Pancreas (tissue), 10 donors: ENCODE data around the gene TNS3. TPM values are rescaled to one million over a fixed set of nuclear protein-coding genes. Genes with fewer than 3 reads are reported as not detected.
A peak's percentile ranks its signal among the peaks of the same experiment; 100 is the strongest.

Experiments used
- ATAC-seq, 4 donors: fragments of 200-7000 bp; cut with Tn5 transposase; one replicate each; pipeline versions ENCODE4 v1.8.0 to v1.9.1; 2020; ENCODE audit warnings: mild to moderate bottlenecking in 4 of 4, moderate library complexity in 4 of 4
- DNase-seq, 6 donors: peaks; one replicate each; pipeline ENCODE4 v3.0.0-alpha.2; 2020
- FAIRE-seq: peaks from 2 replicates; lab custom pipeline; 2012; peaks lifted over from hg19 to GRCh38; lab: Jason Lieb, UNC
- H3K27ac ChIP-seq, 4 donors: fragments of 200-600 bp; sonication (generic); 1 replicate in 3 of 4; 2 replicates in 1 of 4; pipeline versions ENCODE4 v1.5.0 to v1.8.0; 2020
- H3K27me3 ChIP-seq, 4 donors: fragments of 200-600 bp; one replicate each; pipeline ENCODE4 v1.8.0; 2021
- H3K36me3 ChIP-seq, 3 donors: fragments of 200-600 bp; sonication (generic) in 1 of 3; one replicate each; pipeline versions ENCODE4 v1.5.0 to v1.8.0; 2020 to 2021
- H3K4me1 ChIP-seq, 3 donors: fragments of 200-600 bp; one replicate each; pipeline ENCODE4 v1.8.0; 2021
- H3K4me3 ChIP-seq, 4 donors: fragments of 200-600 bp; sonication (generic) in 2 of 4; one replicate each; pipeline versions ENCODE4 v1.5.0 to v1.8.0; 2020 to 2021
- H3K9me3 ChIP-seq, 4 donors: fragments of 200-600 bp; one replicate each; pipeline ENCODE4 v1.8.0; 2021
- WGBS, 2 donors: extraction: QIAGEN DNeasy Blood & Tissue Kit; methylation state at CpG; one replicate each; pipeline ENCODE4 v1.1.7; 2013; 5-methylcytosine and 5-hydroxymethylcytosine counted together
- intact Hi-C, 3 donors: fragments of 100-400 bp; cut with DNase I; formaldehyde crosslinking; loops; one replicate each; pipeline versions ENCODE4 v1.11.1 to v1.14.2; 2022
- polyA plus RNA-seq, 2 donors: library from polyadenylated mRNA; stranded (reverse); fragments of 200-250 nt; gene quantifications; one replicate each; pipeline ENCODE4 v1.2.3, GENCODE V29; 2013
- total RNA-seq, 6 donors: library from RNA; stranded (reverse); fragmentation: NEBNext Ultra II Directional in 4 of 6; extraction: Animal tissue kit (Norgen Biotek cat#: 25700) in 4 of 6; gene quantifications; one replicate each; pipeline versions ENCODE4 v1.2.1 to v1.2.4, GENCODE V29; 2021 to 2023
- TF ChIP-seq, protein P1 (sequence below), 4 donors: fragments of 200-600 bp; sonication (generic) in 3 of 4; IDR thresholded peaks; one replicate each; pipeline versions ENCODE4 v1.5.0 to v1.8.0; 2021; ENCODE audit warnings: antibody characterized with exemption in 4 of 4
- donor health status: healthy with polysubstance abuse.
- donor health status: DM: no; HTN: no; CAD: no; lungs with moderate emphysema.
- donor health status: DM: no; HTN: no; CAD: no.
- donor health status: control.
- donor health status: control.
- donor health status: Bipolar disorder and iron deficiency.
- donor health status: DM: yes; HTN: yes; CAD: no.
- donor health status: DM: no; HTN: no; CAD: no.
- donor health status: DM: no; HTN: no; CAD: no.
- donor health status: DM: yes; HTN: yes; CAD: no.

Gene TNS3
- 100 to 1,000 TPM in 2 of 6 donors, 10 to 100 TPM in 4; 84.0 to 125 (median 97.5) TPM for total RNA-seq
- polyA plus RNA-seq, result 10 to 100 TPM; 28.0 to 37.5 TPM

DNA sequence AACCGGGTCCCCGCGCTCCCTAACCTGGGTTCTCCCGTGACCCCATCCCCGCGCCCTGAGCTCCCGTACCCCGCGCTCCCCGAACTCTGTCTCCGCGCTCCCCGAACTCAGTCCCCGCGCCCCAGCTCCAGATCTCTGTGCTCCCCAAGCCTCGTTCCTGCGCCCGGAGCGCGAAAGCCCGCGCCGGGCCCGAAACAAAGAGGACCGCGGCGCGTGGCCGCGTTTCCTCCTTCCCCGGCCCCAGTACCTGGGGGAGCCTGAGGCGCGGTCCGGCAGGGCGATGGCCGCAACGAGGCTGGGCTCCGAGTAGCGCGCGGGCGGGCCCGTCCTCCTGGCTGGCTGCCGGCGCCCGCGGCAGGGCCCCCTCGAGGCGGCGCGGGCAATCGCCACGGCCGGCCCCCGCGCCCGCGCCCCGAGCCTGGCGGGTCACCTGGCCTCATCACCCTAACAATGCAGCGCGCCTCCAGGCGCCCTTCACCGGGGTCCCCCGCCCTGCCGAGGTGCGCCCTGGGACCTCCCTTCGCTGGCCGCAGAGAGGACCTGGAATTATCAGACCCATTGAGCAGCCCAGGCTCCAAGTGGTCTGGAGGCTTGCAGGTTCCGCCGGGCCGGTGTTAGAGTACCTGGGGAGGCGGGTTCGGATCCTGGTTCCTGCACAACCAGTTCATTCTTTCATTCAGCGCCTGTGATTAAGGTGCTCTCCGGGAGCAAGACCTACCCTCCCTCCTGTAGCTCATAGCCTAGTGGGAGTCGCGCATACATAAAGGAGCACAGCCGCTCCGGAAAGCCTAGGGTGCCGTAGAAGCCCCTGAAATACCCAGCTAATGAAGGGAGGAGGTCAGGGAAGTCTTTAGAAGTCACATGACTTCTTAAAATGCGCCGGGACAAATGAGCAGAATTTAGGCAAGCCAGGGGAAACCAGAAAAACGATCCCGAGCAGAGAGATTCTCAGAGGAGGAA lies at the start of gene TNS3:
Gene TNS3, minus strand, starts transcription at position 308 of the 960 bp plus-strand sequence. CDS start 142,475 bp downstream, outside the sequence.
- no peaks in the 10 kb centered on the region for H3K36me3 ChIP-seq
- ATAC-seq (peak; percentile 60 to 80 (median 76)), FAIRE-seq (no peak), DNase-seq (peak; percentile 47 to 84 (median 65))
- no peaks in the 10 kb centered on the region for H3K27me3 ChIP-seq
- TF ChIP-seq, protein P1, sequence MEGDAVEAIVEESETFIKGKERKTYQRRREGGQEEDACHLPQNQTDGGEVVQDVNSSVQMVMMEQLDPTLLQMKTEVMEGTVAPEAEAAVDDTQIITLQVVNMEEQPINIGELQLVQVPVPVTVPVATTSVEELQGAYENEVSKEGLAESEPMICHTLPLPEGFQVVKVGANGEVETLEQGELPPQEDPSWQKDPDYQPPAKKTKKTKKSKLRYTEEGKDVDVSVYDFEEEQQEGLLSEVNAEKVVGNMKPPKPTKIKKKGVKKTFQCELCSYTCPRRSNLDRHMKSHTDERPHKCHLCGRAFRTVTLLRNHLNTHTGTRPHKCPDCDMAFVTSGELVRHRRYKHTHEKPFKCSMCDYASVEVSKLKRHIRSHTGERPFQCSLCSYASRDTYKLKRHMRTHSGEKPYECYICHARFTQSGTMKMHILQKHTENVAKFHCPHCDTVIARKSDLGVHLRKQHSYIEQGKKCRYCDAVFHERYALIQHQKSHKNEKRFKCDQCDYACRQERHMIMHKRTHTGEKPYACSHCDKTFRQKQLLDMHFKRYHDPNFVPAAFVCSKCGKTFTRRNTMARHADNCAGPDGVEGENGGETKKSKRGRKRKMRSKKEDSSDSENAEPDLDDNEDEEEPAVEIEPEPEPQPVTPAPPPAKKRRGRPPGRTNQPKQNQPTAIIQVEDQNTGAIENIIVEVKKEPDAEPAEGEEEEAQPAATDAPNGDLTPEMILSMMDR (IDR thresholded peaks at IDR 0.05), result no peak
- peaks cover 15 to 31% (median 28%) of the 10 kb centered on the region in 3 donors for H3K4me1 ChIP-seq
- H3K4me3 ChIP-seq, result peak within 1 kb of the TSS; percentile 71 to 76 (median 73)
- no peaks in the 10 kb centered on the region for H3K9me3 ChIP-seq
- 10 to 14% methylated on average over 63 to 85 of the region's 85 CpGs for WGBS, 2 donors
- intact Hi-C loops, result no loop called here
- H3K27ac ChIP-seq, result peak within 1 kb of the TSS; percentile 69 to 85 (median 80)

GRCh38 chr7:47631711-47632110 lies 49.8 kb upstream of the TNS3 start:
- FAIRE-seq, result no peak
- intact Hi-C loops, result no loop called here
- ATAC-seq, result no peak

GRCh38 chr7:47627580-47628283 lies 45.8 kb upstream of the TNS3 start:
- DNase-seq (no peak), FAIRE-seq (no peak), ATAC-seq (no peak)
- TF ChIP-seq, protein P1 (IDR thresholded peaks at IDR 0.05), result no peak
- no peaks in the 10 kb centered on the region for H3K27me3 ChIP-seq
- no peak overlapping the region for H3K4me3 ChIP-seq
- H3K9me3 ChIP-seq, result no peaks in the 10 kb centered on the region
- H3K27ac ChIP-seq, result no peak overlapping the region
- 86 to 90% methylated on average over 7 of the region's 7 CpGs for WGBS, 2 donors
- intact Hi-C loops, result no loop called here
- H3K36me3 ChIP-seq, result no peaks in the 10 kb centered on the region
- peaks cover 7 to 8% (median 8%) of the 10 kb centered on the region in 3 donors for H3K4me1 ChIP-seq

More at GRCh38 chr7:47631711-47632110, 49.8 kb upstream of the TNS3 start:
- Histone ChIP-seq H3K4me3 (no peak overlapping the region), H3K9me3 (no peaks in the 10 kb centered on the region), H3K36me3 (no peaks in the 10 kb centered on the region), H3K27me3 (no peaks in the 10 kb centered on the region), H3K4me1 (no peaks in the 10 kb centered on the region), H3K27ac (no peak overlapping the region)
- DNase-seq, result no peak
- TF ChIP-seq, protein P1 (IDR thresholded peaks at IDR 0.05), result no peak
- 88 to 91% methylated on average over 13 of the region's 13 CpGs for WGBS, 2 donors

DNA sequence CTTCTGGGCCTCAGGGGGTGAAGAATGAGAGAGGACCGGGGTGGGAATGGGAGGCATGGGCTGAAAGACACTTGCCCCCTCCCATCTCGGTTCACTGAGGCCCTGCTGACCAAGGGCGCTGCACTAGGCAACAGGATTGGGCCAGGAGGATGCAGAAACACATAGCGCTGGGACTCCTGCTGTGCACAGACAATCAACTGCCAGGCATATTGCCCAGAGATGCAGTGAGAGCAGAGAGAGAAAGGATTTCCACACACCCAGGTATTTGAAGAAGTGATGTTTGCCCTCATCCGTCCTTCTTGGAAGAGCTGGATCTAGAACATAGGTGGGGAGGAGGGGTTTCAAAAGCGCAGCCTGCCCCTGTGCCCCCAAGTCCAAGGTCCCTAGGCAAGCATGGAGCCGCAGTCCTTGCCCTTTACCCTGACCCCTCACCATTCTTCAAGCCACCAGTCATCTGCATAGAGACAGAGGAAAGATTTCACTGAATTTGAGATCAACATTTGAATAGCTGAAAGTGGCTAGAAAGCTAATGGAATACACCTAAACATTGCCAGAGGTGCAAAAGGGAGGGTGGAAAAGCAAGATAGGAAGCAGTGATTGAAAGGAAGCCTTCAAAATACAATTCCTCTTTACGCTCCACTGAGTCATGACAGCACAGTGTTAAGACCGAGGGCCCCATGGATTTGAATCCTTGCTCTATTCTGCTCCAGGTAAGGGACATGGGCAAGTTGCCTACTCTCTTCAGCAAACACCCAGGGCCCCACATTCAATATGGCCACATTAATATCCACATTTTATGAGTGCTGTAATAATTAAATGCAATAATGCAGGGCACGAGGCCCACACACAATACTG lies 44.2 kb upstream of the TNS3 start:
- intact Hi-C loops, result no loop called here
- Histone ChIP-seq H3K36me3 (no peaks in the 10 kb centered on the region), H3K27me3 (no peaks in the 10 kb centered on the region), H3K4me1 (peaks cover 7 to 8% (median 8%) of the 10 kb centered on the region in 3 donors), H3K27ac (no peak overlapping the region), H3K4me3 (no peak overlapping the region), H3K9me3 (no peaks in the 10 kb centered on the region)
- ATAC-seq (no peak), DNase-seq (no peak), FAIRE-seq (no peak)
- WGBS, 2 donors, result 86 to 92% methylated on average over 10 of the region's 10 CpGs
- TF ChIP-seq, protein P1 (IDR thresholded peaks at IDR 0.05), result no peak
